NCI-H345 treated with DMSO at 0.1 percent for 48 hours (cell line): ENCODE measurements around the gene TRAF5.
"Not testable (repeated sequence)": the region's sequence is repeated elsewhere in the genome, so short reads cannot be mapped to it uniquely, and the experiment has no call there.

Experiments
- DNase-seq: peaks from one replicate; lab custom pipeline; 2025; ENCODE audit not compliant: unreplicated experiment; lab: John Stamatoyannopoulos, UW

Gene TRAF5

GRCh38 chr1:211345719-211346118 is 19.1 kb downstream of the TRAF5 start:
- DNase-seq: no peak

GRCh38 chr1:211347077-211347844 is 20.6 kb downstream of the TRAF5 start:
- DNase-seq: peak; percentile 84

GRCh38 chr1:211348547-211348946 is 21.9 kb downstream of the TRAF5 start:
- no peak for DNase-seq

- DNase-seq: no peak
These were observed 23.1 kb downstream of the TRAF5 start for GRCh38 chr1:211349741-211350140.

- not testable (repeated sequence) for DNase-seq
These were observed 25.4 kb downstream of the TRAF5 start for GRCh38 chr1:211352055-211352454.

- DNase-seq: no peak
These were observed 25.8 kb downstream of the TRAF5 start for GRCh38 chr1:211352465-211352864.

GRCh38 chr1:211352985-211353515 is 26.4 kb downstream of the TRAF5 start:
- DNase-seq: no peak

GRCh38 chr1:211353562-211354212 is 27.1 kb downstream of the TRAF5 start:
- no peak for DNase-seq

- no peak for DNase-seq
These were observed 29.2 kb downstream of the TRAF5 start for GRCh38 chr1:211355873-211356272.

- DNase-seq: no peak
These were observed 30.2 kb downstream of the TRAF5 start for GRCh38 chr1:211356723-211357407.

- no peak for DNase-seq
These were observed 32.1 kb downstream of the TRAF5 start for GRCh38 chr1:211358685-211359084.

- DNase-seq: no peak
These were observed 33.2 kb downstream of the TRAF5 start for GRCh38 chr1:211359876-211360275.

GRCh38 chr1:211361202-211361601 is 34.6 kb downstream of the TRAF5 start:
- no peak for DNase-seq

- DNase-seq: no peak
These were observed 43.0 kb downstream of the TRAF5 start for GRCh38 chr1:211369640-211370039.

- no peak for DNase-seq
These were observed 44.0 kb downstream of the TRAF5 start for GRCh38 chr1:211370669-211371068.

- DNase-seq: no peak
These were observed 44.9 kb downstream of the TRAF5 start for GRCh38 chr1:211371406-211372105.

- DNase-seq: no peak
These were observed 45.8 kb downstream of the TRAF5 start for GRCh38 chr1:211372463-211372862.

GRCh38 chr1:211375146-211375818 is 48.6 kb downstream of the TRAF5 start:
- no peak for DNase-seq

- DNase-seq: no peak
These were observed 49.3 kb downstream of the TRAF5 start for GRCh38 chr1:211375949-211376348.

GRCh38 chr1:211376807-211377470 is 50.3 kb downstream of the TRAF5 start:
- no peak for DNase-seq
